HCT116 (cell line): ENCODE data around the gene CDKN2A.

Experiments
- ELF1 ChIP-seq: IDR thresholded peaks from 2 replicates; pipeline ENCODE4 v1.6.1; 2012; ENCODE audit warnings: low read depth, borderline replicate concordance
- EZH2 ChIP-seq: fragments of 200-600 bp; sonication (generic); IDR thresholded peaks from 2 replicates; pipeline ENCODE4 v1.6.1; 2017; ENCODE audit warnings: antibody characterized with exemption, mixed run types
- EZH2phosphoT487 ChIP-seq: fragments of 200-600 bp; IDR thresholded peaks from 2 replicates; pipeline ENCODE4 v1.6.1; 2018; ENCODE audit warnings: antibody characterized with exemption, borderline replicate concordance
- FOSL1 ChIP-seq: IDR thresholded peaks from 2 replicates; pipeline ENCODE4 v1.6.1; 2012; ENCODE audit warnings: low read depth
- JUND ChIP-seq: IDR thresholded peaks from 2 replicates; pipeline ENCODE4 v1.6.1; 2012
- POLR2A ChIP-seq: IDR thresholded peaks from 2 replicates; pipeline ENCODE4 v1.7.0; 2011; ENCODE audit warnings: borderline replicate concordance; ENCODE audit not compliant: insufficient read depth, insufficient read length; ENCODE audit errors: extremely low read depth
- POLR2AphosphoS5 ChIP-seq: IDR thresholded peaks from 2 replicates; pipeline ENCODE4 v1.6.1; 2011; ENCODE audit warnings: mild to moderate bottlenecking, low read depth, low read length, moderate library complexity
- RAD21 ChIP-seq: IDR thresholded peaks from 2 replicates; pipeline ENCODE4 v1.6.1; 2012; ENCODE audit warnings: low read depth, mild to moderate bottlenecking
- SRF ChIP-seq: IDR thresholded peaks from 2 replicates; pipeline ENCODE4 v1.6.1; 2012; ENCODE audit warnings: low read depth
- ZNF274 ChIP-seq: fragments of 200-500 bp; sonication (Bioruptor generic); IDR thresholded peaks from 2 replicates; pipeline ENCODE4 v1.6.1; 2014; ENCODE audit warnings: mild to moderate bottlenecking, low read depth, low read length, inconsistent platforms
- TF ChIP-seq, protein P1 (sequence below), 3 experiments: fragments of 200-600 bp in 1 of 3; sonication (generic) in 1 of 3; IDR thresholded peaks in 2 of 3; conservative IDR thresholded peaks in 1 of 3; 2 replicates each; pipeline ENCODE4 v1.5.1; 2012 to 2017; ENCODE audit warnings: low read depth in 2 of 3, low read length in 2 of 3, antibody characterized with exemption in 1 of 3, borderline replicate concordance in 1 of 3, control low read depth in 1 of 3, mild to moderate bottlenecking in 1 of 3, mixed read lengths in 1 of 3, mixed run types in 1 of 3, moderate library complexity in 1 of 3; ENCODE audit not compliant: insufficient read depth in 1 of 3
- TF ChIP-seq, protein P2 (sequence below): IDR thresholded peaks from 2 replicates; pipeline ENCODE4 v1.6.1; 2011; ENCODE audit warnings: mild to moderate bottlenecking, low read length, moderate library complexity; ENCODE audit not compliant: insufficient replicate concordance; ENCODE audit errors: extremely low read depth
- TF ChIP-seq, protein P3 (sequence below): IDR thresholded peaks from 2 replicates; pipeline ENCODE4 v1.6.1; 2012

DNA sequence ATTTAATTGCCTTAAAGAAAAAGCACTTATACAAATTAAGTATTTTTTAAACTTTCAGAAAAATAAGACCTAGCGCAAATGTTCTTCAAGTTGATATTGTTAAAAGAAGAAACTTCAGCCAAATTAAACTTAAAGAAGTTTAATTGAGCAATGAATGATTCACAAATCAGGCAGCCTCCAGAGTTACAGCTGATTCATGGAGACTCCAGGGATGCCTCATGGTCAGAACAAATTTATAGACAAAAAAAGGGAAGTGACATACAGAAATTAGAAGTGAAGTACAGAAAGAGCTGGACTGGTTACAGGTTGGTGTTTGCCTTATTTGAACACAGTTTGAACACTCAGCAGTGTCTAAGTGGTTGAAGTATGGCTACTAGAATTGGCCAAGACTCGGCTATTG is 60.3 kb downstream of the CDKN2A start:
- TF ChIP-seq POLR2A (no peak), EZH2phosphoT487 (no peak), ELF1 (no peak), JUND (no peak), ZNF274 (no peak), POLR2AphosphoS5 (no peak), RAD21 (no peak), EZH2 (no peak), SRF (no peak), FOSL1 (no peak)
- TF ChIP-seq, protein P1, sequence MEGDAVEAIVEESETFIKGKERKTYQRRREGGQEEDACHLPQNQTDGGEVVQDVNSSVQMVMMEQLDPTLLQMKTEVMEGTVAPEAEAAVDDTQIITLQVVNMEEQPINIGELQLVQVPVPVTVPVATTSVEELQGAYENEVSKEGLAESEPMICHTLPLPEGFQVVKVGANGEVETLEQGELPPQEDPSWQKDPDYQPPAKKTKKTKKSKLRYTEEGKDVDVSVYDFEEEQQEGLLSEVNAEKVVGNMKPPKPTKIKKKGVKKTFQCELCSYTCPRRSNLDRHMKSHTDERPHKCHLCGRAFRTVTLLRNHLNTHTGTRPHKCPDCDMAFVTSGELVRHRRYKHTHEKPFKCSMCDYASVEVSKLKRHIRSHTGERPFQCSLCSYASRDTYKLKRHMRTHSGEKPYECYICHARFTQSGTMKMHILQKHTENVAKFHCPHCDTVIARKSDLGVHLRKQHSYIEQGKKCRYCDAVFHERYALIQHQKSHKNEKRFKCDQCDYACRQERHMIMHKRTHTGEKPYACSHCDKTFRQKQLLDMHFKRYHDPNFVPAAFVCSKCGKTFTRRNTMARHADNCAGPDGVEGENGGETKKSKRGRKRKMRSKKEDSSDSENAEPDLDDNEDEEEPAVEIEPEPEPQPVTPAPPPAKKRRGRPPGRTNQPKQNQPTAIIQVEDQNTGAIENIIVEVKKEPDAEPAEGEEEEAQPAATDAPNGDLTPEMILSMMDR (IDR thresholded peaks at IDR 0.05 in 2 of 3, conservative IDR thresholded peaks at IDR 0.05 in 1 of 3; ENCODE audit: borderline replicate concordance in 1 of 3, insufficient read depth in 1 of 3, low read depth in 2 of 3, low read length in 2 of 3): no peak
- TF ChIP-seq, protein P2, sequence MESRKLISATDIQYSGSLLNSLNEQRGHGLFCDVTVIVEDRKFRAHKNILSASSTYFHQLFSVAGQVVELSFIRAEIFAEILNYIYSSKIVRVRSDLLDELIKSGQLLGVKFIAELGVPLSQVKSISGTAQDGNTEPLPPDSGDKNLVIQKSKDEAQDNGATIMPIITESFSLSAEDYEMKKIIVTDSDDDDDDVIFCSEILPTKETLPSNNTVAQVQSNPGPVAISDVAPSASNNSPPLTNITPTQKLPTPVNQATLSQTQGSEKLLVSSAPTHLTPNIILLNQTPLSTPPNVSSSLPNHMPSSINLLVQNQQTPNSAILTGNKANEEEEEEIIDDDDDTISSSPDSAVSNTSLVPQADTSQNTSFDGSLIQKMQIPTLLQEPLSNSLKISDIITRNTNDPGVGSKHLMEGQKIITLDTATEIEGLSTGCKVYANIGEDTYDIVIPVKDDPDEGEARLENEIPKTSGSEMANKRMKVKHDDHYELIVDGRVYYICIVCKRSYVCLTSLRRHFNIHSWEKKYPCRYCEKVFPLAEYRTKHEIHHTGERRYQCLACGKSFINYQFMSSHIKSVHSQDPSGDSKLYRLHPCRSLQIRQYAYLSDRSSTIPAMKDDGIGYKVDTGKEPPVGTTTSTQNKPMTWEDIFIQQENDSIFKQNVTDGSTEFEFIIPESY: no peak
- TF ChIP-seq, protein P3, sequence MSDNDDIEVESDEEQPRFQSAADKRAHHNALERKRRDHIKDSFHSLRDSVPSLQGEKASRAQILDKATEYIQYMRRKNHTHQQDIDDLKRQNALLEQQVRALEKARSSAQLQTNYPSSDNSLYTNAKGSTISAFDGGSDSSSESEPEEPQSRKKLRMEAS: no peak
